NCI-H446 treated with DMSO at 0.1 percent for 48 hours (cell line): ENCODE results near the gene MX1.

ENCODE experiments used
- DNase-seq: peaks from one replicate; lab custom pipeline; 2025; lab: John Stamatoyannopoulos, UW

The MX1 gene

GRCh38 chr21:41432562-41433460, 6.8 kb downstream of the MX1 start:
- DNase-seq = no peak

GRCh38 chr21:41433566-41433965, 7.5 kb downstream of the MX1 start:
- no peak for DNase-seq

GRCh38 chr21:41435706-41436105, 9.7 kb downstream of the MX1 start:
- DNase-seq = no peak

- DNase-seq = no peak
These were observed 11.7 kb downstream of the MX1 start for GRCh38 chr21:41437729-41438128.

GRCh38 chr21:41438425-41439113, 12.5 kb downstream of the MX1 start:
- DNase-seq = no peak

GRCh38 chr21:41439248-41439647, 13.2 kb downstream of the MX1 start:
- DNase-seq = no peak

GRCh38 chr21:41441546-41441945, 15.5 kb downstream of the MX1 start:
- DNase-seq = no peak

- no peak for DNase-seq
These were observed 16.6 kb downstream of the MX1 start for GRCh38 chr21:41442481-41443186.

- no peak for DNase-seq
These were observed 17.5 kb downstream of the MX1 start for GRCh38 chr21:41443562-41443961.

- no peak for DNase-seq
These were observed 18.8 kb downstream of the MX1 start for GRCh38 chr21:41444703-41445464.

- DNase-seq = no peak
These were observed 19.4 kb downstream of the MX1 start for GRCh38 chr21:41445465-41445862.

GRCh38 chr21:41446586-41446985, 20.5 kb downstream of the MX1 start:
- no peak for DNase-seq

GRCh38 chr21:41447356-41447755, 21.3 kb downstream of the MX1 start:
- no peak for DNase-seq

GRCh38 chr21:41449613-41450012, 23.6 kb downstream of the MX1 start:
- no peak for DNase-seq

- no peak for DNase-seq
These were observed 26.0 kb downstream of the MX1 start for GRCh38 chr21:41451753-41452676.

- no peak for DNase-seq
These were observed 27.2 kb downstream of the MX1 start for GRCh38 chr21:41453198-41453597.

- DNase-seq = no peak
These were observed 27.7 kb downstream of the MX1 start for GRCh38 chr21:41453761-41454160.

GRCh38 chr21:41458121-41458520, 32.1 kb downstream of the MX1 start:
- no peak for DNase-seq

- no peak for DNase-seq
These were observed 32.5 kb downstream of the MX1 start for GRCh38 chr21:41458559-41458958.

GRCh38 chr21:41459884-41460534, 34.0 kb downstream of the MX1 start:
- no peak for DNase-seq
